OCI-M2 (cell line): ENCODE measurements around the gene ARPC1A.
A peak's percentile ranks its signal among the peaks of the same experiment; 100 is the strongest.
"Not testable (repeated sequence)": the region's sequence is repeated elsewhere in the genome, so short reads cannot be mapped to it uniquely, and the experiment has no call there.

Experiments used
- DNase-seq: peaks from one replicate; lab custom pipeline; 2025; ENCODE audit not compliant: unreplicated experiment; lab: John Stamatoyannopoulos, UW

ARPC1A gene

GRCh38 chr7:99368750-99369389 is 43.2 kb downstream of the ARPC1A start:
- DNase-seq = no peak

- DNase-seq = no peak
Observed at GRCh38 chr7:99369767-99370391, 44.2 kb downstream of the ARPC1A start.

- DNase-seq = no peak
Observed at GRCh38 chr7:99371376-99371920, 45.8 kb downstream of the ARPC1A start.

DNA sequence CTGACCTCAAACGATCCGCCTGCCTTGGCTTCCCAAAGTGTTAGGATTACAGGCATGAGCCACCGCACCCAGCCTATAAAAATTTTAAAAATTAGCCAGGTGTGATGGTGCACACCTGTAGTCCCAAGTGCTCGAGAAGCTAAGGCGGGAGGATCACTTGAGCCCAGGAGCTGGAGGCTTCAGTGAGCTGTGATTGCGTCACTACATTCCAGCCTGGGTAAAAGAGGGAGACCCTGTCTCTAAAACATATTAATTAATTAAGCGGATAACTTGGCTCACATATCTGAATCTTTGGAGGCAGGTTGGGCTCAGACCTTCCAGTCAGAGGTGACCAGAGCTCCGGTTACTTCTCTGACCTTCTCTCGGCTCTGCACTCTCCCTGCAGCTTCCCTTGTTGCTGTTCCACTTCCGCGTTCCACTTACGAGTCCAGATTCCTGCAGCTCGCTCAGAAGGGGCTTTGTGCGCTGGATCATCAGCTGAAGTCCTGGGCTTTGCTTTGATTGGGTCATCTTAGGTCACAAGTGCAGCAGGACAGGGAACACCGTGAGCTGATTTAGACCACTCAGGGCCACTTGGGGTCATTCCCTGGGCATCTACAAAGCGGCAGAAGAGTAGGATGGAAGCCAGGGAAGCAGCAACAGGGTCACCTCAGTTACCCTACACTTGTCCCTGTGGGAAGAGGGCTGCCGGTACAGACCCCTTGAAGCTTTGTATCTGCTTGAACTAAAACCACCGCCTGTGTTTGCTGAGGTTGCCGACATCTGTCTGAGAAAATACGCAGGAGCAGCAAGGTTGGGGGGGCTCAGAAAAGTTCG is 46.8 kb downstream of the ARPC1A start:
- DNase-seq = no peak

GRCh38 chr7:99373091-99374066 is 47.7 kb downstream of the ARPC1A start:
- no peak for DNase-seq

- no peak for DNase-seq
Observed at GRCh38 chr7:99374111-99375064, 48.7 kb downstream of the ARPC1A start, which contains the start of gene ARPC1B. ARPC1B (plus strand) TSS chr7:99374730; CDS start chr7:99385715, 10,985 bp downstream.

DNA sequence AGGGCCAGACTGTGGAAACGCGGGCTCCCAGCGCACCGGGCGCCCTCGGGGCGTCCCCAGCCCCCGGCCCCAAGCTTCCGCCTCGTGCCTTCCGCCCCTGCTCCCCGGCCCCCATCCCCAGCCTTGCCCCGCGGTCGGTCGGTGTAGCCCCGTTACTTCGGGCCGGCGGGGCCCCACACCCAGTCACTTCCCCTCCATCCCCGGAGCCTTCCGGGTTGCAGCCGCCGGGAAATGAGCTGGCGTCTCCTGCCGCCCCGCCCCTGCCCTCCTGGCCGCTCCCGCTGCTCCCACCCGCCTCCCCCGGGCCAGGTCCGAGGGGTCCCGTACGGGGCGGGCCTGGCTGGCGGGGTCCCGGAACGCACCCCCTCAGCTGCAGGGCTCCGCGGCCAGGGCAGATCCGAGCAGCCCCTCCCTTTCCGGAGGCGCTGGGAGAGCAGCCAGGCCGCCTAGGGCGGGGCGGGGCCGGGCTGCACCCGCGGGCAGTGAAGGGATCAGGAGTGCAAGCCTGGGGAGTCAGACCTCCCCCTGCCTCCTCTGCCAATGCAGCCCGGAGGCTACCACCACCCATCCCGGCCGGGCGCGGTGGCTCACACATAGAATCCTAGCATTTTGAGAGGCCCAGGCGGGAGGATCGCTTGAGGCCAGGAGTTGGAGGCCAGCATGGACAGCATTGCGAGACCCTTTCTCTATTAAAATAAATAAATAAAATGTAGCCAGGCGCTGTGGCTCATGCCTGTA is 49.5 kb downstream of the ARPC1A start:
- DNase-seq = no peak

- DNase-seq = no peak
Observed at GRCh38 chr7:99379043-99379577, 53.4 kb downstream of the ARPC1A start.

DNA sequence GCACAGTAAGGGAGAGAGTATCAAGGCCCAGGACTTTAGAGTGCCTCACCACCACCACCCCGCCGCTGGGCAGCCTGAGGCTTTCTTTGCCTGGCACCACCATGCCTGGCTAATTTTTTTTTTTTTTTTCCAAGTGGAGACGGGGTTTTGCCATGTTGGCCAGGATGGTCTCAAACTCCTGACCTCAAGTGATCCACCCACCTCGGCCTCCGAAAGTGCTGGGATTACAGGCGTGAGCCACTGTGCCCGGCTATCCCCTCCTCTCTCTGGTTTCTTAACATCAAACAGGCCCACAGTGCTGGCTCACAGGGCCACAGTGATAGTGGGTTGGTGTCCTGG is 54.0 kb downstream of the ARPC1A start:
- not testable (repeated sequence) for DNase-seq

DNA sequence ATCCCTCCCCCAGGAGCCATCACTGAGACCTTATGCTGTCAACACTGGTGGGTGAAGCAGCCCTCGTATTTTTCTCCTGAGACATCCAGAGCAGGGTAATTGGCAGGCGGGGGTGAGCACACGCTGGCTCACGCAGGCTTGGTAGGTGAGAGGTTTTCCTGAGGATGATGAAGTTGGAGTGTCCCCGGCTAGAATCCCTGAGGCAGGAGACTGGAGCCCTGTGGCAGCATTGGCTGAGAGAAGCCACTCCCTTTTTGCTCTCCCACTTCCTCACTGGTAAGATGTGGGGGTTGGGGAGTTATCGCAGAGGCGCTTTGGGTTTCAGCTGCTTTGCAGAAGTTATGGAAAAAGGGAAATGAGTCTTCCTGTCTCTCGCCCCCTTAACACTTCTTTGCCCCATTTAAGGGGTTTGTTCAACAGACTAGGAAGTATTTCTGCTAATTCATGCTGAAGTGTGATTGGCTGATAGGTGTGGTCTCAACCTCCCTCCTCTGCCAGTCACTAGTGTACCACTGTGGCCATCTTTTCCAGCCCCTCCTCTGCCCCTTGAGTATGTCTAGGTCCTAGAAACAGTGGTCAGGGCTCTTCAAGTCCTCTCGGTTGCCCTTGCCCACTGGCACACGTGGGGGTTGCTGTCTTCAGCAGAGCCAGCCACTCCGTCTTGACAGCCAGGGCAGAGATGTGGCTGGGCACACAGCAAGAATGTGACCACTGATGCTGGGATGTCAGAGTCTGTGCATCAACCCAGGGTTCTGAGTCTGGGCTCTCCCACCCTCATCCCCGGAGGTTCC is 54.5 kb downstream of the ARPC1A start:
- DNase-seq = peak; percentile 61

GRCh38 chr7:99380823-99381663 is 55.3 kb downstream of the ARPC1A start:
- DNase-seq = no peak

- no peak for DNase-seq
Observed at GRCh38 chr7:99381664-99382075, 56.0 kb downstream of the ARPC1A start.

DNA sequence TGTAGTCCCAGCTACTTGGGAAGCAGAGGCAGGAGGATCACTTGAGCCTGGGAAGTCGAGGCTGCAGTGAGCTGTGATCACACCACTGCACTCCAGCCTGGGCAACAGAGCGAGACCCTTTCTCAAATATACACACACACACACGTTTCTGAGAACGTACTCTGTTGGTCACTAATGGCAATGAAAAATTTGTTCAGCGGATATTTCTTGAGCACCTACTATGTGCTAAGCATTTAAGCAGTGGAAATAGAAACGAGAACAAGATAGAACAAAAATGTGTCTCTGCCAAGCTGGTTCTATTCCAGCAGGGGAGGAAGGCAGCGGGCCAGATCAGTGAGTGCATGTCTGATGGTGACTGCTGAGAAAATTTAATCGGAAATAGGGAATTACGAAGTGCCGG is 57.5 kb downstream of the ARPC1A start:
- no peak for DNase-seq

GRCh38 chr7:99383791-99384370 is 58.2 kb downstream of the ARPC1A start:
- DNase-seq = no peak

- DNase-seq = no peak
Observed at GRCh38 chr7:99384523-99384922, 58.8 kb downstream of the ARPC1A start.

GRCh38 chr7:99385564-99385963 is 59.9 kb downstream of the ARPC1A start:
- no peak for DNase-seq
